Stimulated activated naive B cell treated with anti-CD40 and anti-IgM and Interleukin-4, amounts not matched to agents 10 μg/mL and 1 μg/mL and 100 μg/mL, for 72 hours (primary cell): ENCODE results near the gene RRAS2.
"Not testable (repeated sequence)": the region's sequence is repeated elsewhere in the genome, so short reads cannot be mapped to it uniquely, and the experiment has no call there.

Source experiments
- ATAC-seq, 2 donors: fragments of 150-1000 bp; cut with Tn5 transposase; replicated peaks; 2 replicates each; pipeline ENCODE4 v1.10.0; 2021; ENCODE audit warnings: moderate library complexity in 1 of 2
- DNase-seq: peaks from one replicate; pipeline ENCODE4 v3.0.0; 2021
- H3K27ac Mint-ChIP-seq: one replicate; pipeline ENCODE4 v1.8.0; 2022; ENCODE audit warnings: mild to moderate bottlenecking, mixed read lengths
- H3K27me3 Mint-ChIP-seq, 2 donors: one replicate each; pipeline ENCODE4 v1.8.0; 2022; ENCODE audit warnings: mixed read lengths in 2 of 2
- H3K36me3 Mint-ChIP-seq, 2 donors: one replicate each; pipeline ENCODE4 v1.8.0; 2022; ENCODE audit warnings: mixed read lengths in 2 of 2, mild to moderate bottlenecking in 1 of 2
- H3K4me1 Mint-ChIP-seq, 2 donors: one replicate each; pipeline ENCODE4 v1.8.0; 2022; ENCODE audit warnings: mixed read lengths in 2 of 2, mild to moderate bottlenecking in 1 of 2
- H3K4me3 Mint-ChIP-seq, 2 donors: one replicate each; pipeline ENCODE4 v1.8.0; 2022; ENCODE audit warnings: mild to moderate bottlenecking in 2 of 2, mixed read lengths in 2 of 2, moderate library complexity in 1 of 2
- H3K9me3 Mint-ChIP-seq, 2 donors: one replicate each; pipeline ENCODE4 v1.8.0; 2022; ENCODE audit warnings: mixed read lengths in 2 of 2, mild to moderate bottlenecking in 1 of 2

The RRAS2 gene

DNA sequence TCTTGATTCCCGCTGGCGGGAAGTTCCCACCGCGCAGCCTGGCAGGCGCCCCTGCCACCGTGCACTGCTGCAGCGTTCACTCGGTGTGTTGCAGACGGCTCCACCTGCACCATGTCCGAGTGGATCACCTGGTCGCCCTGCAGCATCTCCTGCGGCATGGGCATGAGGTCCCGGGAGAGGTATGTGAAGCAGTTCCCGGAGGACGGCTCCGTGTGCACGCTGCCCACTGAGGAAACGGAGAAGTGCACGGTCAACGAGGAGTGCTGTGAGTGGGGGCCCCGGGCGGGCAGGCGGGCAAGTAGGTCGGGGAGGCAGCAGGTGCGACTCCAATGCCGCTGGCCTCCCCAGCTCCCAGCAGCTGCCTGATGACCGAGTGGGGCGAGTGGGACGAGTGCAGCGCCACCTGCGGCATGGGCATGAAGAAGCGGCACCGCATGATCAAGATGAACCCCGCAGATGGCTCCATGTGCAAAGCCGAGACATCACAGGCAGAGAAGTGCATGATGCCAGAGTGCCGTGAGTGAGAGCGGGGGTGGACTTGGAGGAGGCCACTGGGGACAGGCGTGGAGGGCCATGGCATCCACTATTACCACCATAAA lies 99.7 kb downstream of the RRAS2 start:
- no peak for DNase-seq
- Mint-ChIP-seq H3K9me3 (peaks cover 0 to 2% of the 10 kb centered on the region in 2 donors), H3K4me3 (no peak overlapping the region)

DNA sequence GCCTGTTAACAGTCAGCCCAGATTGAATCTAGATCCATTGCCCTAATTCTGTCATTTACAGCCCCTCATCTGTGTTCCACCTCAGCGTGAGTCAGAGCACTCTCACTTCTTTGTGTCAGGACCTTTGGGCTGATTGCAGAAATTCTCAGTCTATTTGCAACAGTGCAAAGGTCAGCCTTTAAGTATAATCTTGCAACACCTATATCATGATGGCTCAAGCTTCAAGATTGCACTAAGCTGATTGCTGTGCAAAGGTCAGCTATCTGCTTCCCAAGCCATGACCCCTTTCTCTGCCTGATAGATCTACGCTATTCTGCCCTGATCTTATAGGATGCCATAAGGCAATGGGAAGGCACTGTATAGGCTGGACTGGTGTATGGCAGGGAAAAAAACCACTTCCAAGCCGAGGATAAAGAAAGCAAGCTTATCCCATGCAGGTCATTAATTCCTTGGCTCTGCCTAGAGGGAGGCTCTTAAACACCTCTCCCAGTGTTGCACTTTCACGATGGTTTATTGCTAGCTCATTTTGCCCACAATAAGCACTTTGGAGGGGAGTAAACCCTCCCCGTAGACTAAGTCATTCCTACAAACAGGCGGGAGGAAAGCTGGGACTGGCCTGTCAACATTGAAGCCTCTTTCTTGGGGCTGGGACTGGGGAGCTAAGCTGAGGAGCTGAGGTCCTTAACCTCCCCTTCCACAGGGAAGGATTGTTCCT lies 100.6 kb downstream of the RRAS2 start:
- Mint-ChIP-seq H3K27ac (no peak overlapping the region), H3K9me3 (peaks cover 0 to 2% of the 10 kb centered on the region in 2 donors), H3K4me1 (peaks cover 0 to 5% of the 10 kb centered on the region in 2 donors), H3K27me3 (peaks cover 0 to 5% of the 10 kb centered on the region in 2 donors), H3K36me3 (peaks cover 4% of the 10 kb centered on the region in 2 donors), H3K4me3 (no peak overlapping the region)
- no peak for DNase-seq
- peak in 1 of 2 donors; percentile 27 for ATAC-seq

More for the DNA sequence above, 99.7 kb downstream of the RRAS2 start:
- H3K4me1 Mint-ChIP-seq: peaks cover 0 to 5% of the 10 kb centered on the region in 2 donors
- ATAC-seq: peak in 1 of 2 donors; percentile 19
- peaks cover 4% of the 10 kb centered on the region in 2 donors for H3K36me3 Mint-ChIP-seq
- no peaks in the 10 kb centered on the region for H3K27me3 Mint-ChIP-seq
- no peak overlapping the region for H3K27ac Mint-ChIP-seq

DNA sequence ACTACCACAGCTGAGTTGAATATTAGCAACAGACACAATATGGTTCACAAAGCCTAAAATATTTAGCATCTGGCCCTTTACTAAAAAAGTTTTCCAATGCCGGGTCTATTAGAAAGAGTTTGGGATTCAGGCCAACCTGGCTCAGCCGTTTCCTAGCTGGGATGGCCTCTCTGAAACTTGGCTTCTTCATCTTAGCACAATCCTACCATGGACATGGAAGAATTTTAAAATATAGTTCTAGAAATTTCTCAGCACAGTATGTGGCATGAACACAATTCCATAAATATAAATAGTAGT lies 103.8 kb downstream of the RRAS2 start:
- ATAC-seq: no peak
- no peak for DNase-seq
- Mint-ChIP-seq H3K36me3 (no peaks in the 10 kb centered on the region), H3K9me3 (no peaks in the 10 kb centered on the region), H3K4me1 (peaks cover 0 to 5% of the 10 kb centered on the region in 2 donors), H3K27me3 (peaks cover 0 to 5% of the 10 kb centered on the region in 2 donors), H3K4me3 (no peak overlapping the region), H3K27ac (no peak overlapping the region)

DNA sequence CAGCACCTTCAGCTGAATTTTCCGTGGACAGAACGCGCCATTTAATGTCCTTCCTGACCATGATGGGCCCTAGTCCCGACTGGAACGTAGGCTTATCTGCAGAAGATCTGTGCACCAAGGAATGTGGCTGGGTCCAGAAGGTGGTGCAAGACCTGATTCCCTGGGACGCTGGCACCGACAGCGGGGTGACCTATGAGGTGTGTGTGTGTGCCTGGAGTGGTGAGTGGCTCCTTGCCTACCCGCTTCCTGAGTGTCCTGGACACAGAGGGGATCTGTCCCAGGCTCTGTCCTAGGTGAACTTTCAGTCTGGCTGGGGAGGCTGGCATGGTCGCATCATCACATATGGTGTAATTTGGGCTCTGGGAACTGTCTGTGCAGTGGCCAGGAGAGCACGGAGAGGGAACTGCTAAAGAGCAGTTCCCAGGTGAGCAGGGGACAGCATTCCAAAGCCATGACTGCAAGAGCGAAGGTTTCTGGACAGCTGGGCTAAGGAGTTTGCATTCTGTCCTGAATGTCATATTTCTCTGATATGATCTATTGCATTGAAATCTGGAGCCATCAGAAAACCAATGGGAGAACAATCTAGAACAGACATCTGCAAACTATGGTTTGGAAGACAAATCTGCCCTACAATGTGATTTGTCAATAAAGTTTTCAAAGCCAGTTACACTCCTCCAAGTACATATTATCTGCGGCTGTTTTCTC lies 104.3 kb downstream of the RRAS2 start:
- Mint-ChIP-seq H3K36me3 (no peaks in the 10 kb centered on the region), H3K4me1 (peaks cover 0 to 5% of the 10 kb centered on the region in 2 donors), H3K9me3 (no peaks in the 10 kb centered on the region), H3K4me3 (no peak overlapping the region), H3K27me3 (peaks cover 0 to 5% of the 10 kb centered on the region in 2 donors), H3K27ac (no peak overlapping the region)
- ATAC-seq (no peak), DNase-seq (no peak)

- DNase-seq (no peak), ATAC-seq (no peak)
- Mint-ChIP-seq H3K9me3 (no peaks in the 10 kb centered on the region), H3K4me3 (no peak overlapping the region), H3K36me3 (no peaks in the 10 kb centered on the region), H3K27me3 (peaks cover 0 to 5% of the 10 kb centered on the region in 2 donors), H3K4me1 (peaks cover 6 to 10% of the 10 kb centered on the region in 2 donors), H3K27ac (no peak overlapping the region)
Observed at GRCh38 chr11:14253840-14254239, 105.1 kb downstream of the RRAS2 start.

DNA sequence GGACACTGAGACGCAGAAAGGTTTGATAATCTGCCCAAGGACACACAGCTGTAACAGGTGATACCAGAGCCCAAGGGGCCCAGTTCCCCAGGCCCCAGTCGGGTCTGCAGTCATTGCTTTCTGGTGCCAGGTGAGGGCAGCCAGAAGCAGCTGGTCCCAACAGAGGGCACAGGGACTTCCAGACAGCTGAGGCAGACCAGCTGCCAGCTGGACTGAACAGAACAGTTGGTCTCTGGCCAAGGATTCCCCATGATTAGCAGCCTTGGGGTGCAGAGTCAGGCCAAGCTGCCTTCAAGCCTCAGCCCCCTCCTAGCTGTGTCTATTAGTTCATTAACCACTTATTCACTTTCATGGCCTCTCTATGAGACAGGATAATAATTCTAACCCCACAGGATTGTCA lies 105.6 kb downstream of the RRAS2 start:
- H3K4me1 Mint-ChIP-seq: peaks cover 10 to 11% of the 10 kb centered on the region in 2 donors
- DNase-seq (no peak), ATAC-seq (no peak)
- H3K36me3 Mint-ChIP-seq: no peaks in the 10 kb centered on the region
- H3K27me3 Mint-ChIP-seq: peaks cover 0 to 5% of the 10 kb centered on the region in 2 donors
- no peak overlapping the region for H3K4me3 Mint-ChIP-seq
- no peak overlapping the region for H3K27ac Mint-ChIP-seq
- no peaks in the 10 kb centered on the region for H3K9me3 Mint-ChIP-seq

DNA sequence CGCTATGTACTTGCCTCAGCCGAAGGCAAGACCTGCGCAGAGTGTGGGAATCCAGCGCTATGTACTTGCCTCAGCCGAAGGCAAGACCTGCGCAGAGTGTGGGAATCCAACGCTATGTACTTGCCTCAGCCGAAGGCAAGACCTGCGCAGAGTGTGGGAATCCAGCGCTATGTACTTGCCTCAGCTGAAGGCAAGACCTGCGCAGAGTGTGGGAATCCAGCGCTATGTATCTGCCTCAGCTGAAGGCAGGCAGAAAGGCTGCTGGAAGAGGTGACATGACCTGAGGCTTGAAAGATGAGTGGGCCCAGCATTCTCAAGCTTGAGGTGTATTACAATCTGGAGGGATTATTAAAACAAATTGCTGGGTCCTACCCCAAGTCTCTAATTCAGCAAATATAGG lies 106.5 kb downstream of the RRAS2 start:
- not testable (repeated sequence) for DNase-seq, H3K9me3 Mint-ChIP-seq, ATAC-seq, H3K27ac Mint-ChIP-seq, H3K36me3 Mint-ChIP-seq, H3K4me3 Mint-ChIP-seq
- Mint-ChIP-seq H3K27me3 (peaks cover 6 to 12% of the 10 kb centered on the region in 2 donors), H3K4me1 (peaks cover 8 to 11% of the 10 kb centered on the region in 2 donors)

GRCh38 chr11:14251754-14252153 lies 107.2 kb downstream of the RRAS2 start:
- DNase-seq: no peak
- Mint-ChIP-seq H3K9me3 (no peaks in the 10 kb centered on the region), H3K4me1 (peaks cover 8 to 11% of the 10 kb centered on the region in 2 donors), H3K4me3 (no peak overlapping the region), H3K27me3 (peaks cover 10 to 16% of the 10 kb centered on the region in 2 donors), H3K36me3 (no peaks in the 10 kb centered on the region), H3K27ac (no peak overlapping the region)
- ATAC-seq: no peak

DNA sequence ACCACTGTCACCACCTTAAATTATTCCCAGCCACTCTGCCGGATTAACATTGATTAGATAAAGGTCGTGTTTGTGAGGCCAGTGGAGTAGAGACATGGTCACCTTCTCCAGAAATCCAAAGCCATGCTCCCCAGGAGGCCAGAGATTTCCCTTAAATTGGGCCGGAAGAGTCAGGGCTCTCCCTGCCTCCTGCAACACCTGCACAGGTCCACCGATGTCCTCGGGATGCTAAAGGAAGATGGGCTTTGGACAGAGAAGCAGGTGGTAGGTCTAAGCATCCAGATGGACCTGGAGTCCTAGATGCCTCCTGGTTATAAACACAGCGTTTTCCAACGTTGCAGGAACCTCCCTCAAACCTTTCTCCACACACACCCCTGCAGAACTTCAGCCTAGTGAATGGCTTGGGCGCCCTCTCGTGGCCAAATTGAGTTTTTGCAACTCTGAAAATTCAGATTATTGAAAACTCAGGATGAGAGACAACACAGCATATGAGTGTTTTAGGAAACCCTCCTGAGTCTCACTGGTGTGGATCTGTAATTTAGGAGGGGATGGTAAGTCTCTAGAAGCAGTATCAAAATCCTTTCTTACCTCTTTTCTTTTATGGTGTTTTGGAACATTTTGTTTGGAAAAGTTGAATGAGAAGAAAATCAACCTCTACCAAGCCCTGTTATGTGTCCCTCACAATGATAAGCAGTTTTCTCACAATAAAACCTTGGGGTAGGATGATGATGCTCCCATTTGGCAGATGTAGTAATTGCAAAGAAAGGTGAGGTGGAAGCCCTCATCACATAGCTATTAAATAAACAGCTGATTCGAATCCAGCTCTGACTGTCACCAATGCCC lies 109.6 kb downstream of the RRAS2 start:
- Mint-ChIP-seq H3K4me3 (no peak overlapping the region), H3K9me3 (no peaks in the 10 kb centered on the region), H3K27ac (no peak overlapping the region), H3K27me3 (peaks cover 10 to 24% of the 10 kb centered on the region in 2 donors), H3K36me3 (no peaks in the 10 kb centered on the region), H3K4me1 (peaks cover 8 to 11% of the 10 kb centered on the region in 2 donors)
- peak; percentile 31 for DNase-seq
- ATAC-seq: peak; percentile 56 to 71

- Mint-ChIP-seq H3K4me3 (no peak overlapping the region), H3K27ac (no peak overlapping the region), H3K9me3 (no peaks in the 10 kb centered on the region), H3K36me3 (no peaks in the 10 kb centered on the region), H3K27me3 (peaks cover 10 to 26% of the 10 kb centered on the region in 2 donors), H3K4me1 (peaks cover 8 to 17% of the 10 kb centered on the region in 2 donors)
- ATAC-seq (peak in 1 of 2 donors; percentile 29), DNase-seq (no peak)
Observed at GRCh38 chr11:14248580-14248981, 110.4 kb downstream of the RRAS2 start.

DNA sequence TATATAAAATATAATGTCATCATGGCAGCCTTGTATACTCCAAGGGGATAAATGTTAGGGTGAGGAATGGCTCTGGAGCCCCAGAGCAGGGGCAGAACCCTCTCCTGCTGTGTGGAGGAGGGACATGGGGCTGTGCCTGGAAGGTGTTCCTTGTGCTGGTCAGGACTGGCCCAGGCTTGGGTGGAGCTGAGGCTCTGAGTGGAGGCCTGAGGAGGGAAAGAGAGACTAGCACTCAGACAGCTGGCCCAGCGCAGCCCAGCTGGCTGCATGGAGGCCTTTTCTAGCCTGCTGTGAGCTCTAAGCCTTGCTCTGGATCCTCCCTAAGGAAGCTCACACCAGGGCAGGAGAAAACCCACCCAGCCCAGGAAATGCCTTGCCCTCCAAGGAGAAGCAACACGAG lies 113.5 kb downstream of the RRAS2 start:
- no peak for ATAC-seq
- Mint-ChIP-seq H3K27me3 (peaks cover 10 to 32% of the 10 kb centered on the region in 2 donors), H3K36me3 (no peaks in the 10 kb centered on the region), H3K4me1 (peaks cover 8 to 32% of the 10 kb centered on the region in 2 donors), H3K4me3 (no peak overlapping the region), H3K9me3 (no peaks in the 10 kb centered on the region), H3K27ac (no peak overlapping the region)
- no peak for DNase-seq

DNA sequence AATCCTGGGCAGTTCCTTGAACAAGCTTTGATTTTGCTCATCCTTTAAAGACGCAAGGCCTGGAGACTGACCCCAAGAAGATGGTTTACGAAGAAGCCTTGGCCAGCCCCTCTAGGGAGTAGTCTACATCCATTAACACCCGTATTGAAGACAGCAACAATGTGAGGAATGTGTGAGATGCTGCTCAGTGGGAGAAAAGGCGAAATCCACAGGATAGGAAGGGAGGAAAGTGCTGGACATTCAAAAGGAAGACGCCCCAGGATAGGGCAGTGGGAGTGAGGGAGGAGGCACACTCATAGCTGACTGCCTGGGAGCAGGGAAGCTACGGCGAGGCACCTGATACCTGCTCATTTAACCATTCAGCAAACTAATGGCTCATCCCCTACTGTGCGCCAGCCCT lies 114.1 kb downstream of the RRAS2 start:
- no peak overlapping the region for H3K27ac Mint-ChIP-seq
- ATAC-seq: no peak

GRCh38 chr11:14242733-14243132 lies 116.2 kb downstream of the RRAS2 start:
- peaks cover 9 to 32% of the 10 kb centered on the region in 2 donors for H3K4me1 Mint-ChIP-seq
- peaks cover 6 to 27% of the 10 kb centered on the region in 2 donors for H3K27me3 Mint-ChIP-seq
- H3K36me3 Mint-ChIP-seq: no peaks in the 10 kb centered on the region
- no peak overlapping the region for H3K27ac Mint-ChIP-seq
- ATAC-seq (no peak), DNase-seq (no peak)
- no peaks in the 10 kb centered on the region for H3K9me3 Mint-ChIP-seq
- no peak overlapping the region for H3K4me3 Mint-ChIP-seq

More for the DNA sequence above, 114.1 kb downstream of the RRAS2 start:
- no peaks in the 10 kb centered on the region for H3K36me3 Mint-ChIP-seq
- no peaks in the 10 kb centered on the region for H3K9me3 Mint-ChIP-seq
- H3K27me3 Mint-ChIP-seq: peaks cover 10 to 32% of the 10 kb centered on the region in 2 donors
- H3K4me3 Mint-ChIP-seq: no peak overlapping the region
- H3K4me1 Mint-ChIP-seq: peaks cover 8 to 32% of the 10 kb centered on the region in 2 donors
- DNase-seq: no peak

DNA sequence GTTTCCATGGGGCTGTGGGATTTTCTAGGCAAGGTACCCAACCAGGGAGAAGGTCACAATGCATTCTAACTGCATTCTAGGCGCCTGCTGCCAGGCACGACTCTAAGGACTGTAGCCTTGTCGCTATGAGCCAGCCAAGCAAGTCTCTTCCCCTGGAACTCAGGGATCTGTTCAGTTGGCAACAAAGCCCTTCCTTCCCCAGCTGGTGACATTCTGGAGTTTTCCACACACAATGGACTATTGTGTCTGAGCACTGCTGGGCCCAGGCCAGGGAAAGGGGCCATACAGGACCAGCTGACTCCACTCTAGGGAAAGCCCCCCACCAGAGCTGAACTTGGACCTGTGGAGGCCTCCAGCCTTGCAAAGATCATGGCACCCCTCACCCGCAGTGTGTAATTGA lies 116.8 kb downstream of the RRAS2 start:
- no peak for DNase-seq
- Mint-ChIP-seq H3K27me3 (peaks cover under 1 to 22% of the 10 kb centered on the region in 2 donors), H3K36me3 (no peaks in the 10 kb centered on the region), H3K27ac (no peak overlapping the region), H3K4me3 (no peak overlapping the region), H3K4me1 (peaks cover 13 to 38% of the 10 kb centered on the region in 2 donors), H3K9me3 (no peaks in the 10 kb centered on the region)
- no peak for ATAC-seq
